Epithelial cell of esophagus (primary cell): ENCODE results near the gene SLC29A4.
"Not testable (repeated sequence)": the region's sequence is repeated elsewhere in the genome, so short reads cannot be mapped to it uniquely, and the experiment has no call there.

Experiments used
- DNase-seq: peaks from one replicate; pipeline ENCODE4 v3.0.0; 2010; ENCODE audit warnings: low read depth
- H3K4me3 ChIP-seq: 2 replicates; pipeline ENCODE4 v1.5.1; 2011; ENCODE audit warnings: mild to moderate bottlenecking, low read length, control low read depth
- TF ChIP-seq, protein P1 (sequence below): IDR thresholded peaks from 2 replicates; pipeline ENCODE4 v1.5.1; 2011; ENCODE audit warnings: low read depth, mild to moderate bottlenecking, low read length, control low read depth, inconsistent platforms; ENCODE audit not compliant: insufficient read depth; ENCODE audit errors: missing control alignments

Gene SLC29A4

DNA sequence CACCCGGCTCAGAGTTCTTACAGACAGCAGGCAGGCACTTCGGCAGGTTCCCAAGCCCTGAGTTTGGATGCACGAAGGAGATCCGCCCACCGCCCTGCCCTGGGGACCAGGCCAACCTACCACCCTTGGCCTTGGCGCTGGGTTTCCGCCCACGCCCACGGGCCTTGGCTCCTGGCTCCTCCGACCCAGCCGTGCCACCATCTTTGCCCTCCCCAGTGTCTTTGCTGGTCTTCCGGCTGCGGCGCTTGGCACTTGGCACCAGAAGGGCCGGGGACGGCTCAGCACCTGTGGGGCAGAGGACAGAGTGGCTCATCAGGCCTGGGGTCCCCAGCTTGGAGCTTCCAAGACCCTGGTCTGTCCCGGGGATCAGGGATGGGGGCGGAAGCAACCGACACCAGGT lies 32.1 kb downstream of the SLC29A4 start:
- H3K4me3 ChIP-seq, result no peak overlapping the region
- TF ChIP-seq, protein P1, sequence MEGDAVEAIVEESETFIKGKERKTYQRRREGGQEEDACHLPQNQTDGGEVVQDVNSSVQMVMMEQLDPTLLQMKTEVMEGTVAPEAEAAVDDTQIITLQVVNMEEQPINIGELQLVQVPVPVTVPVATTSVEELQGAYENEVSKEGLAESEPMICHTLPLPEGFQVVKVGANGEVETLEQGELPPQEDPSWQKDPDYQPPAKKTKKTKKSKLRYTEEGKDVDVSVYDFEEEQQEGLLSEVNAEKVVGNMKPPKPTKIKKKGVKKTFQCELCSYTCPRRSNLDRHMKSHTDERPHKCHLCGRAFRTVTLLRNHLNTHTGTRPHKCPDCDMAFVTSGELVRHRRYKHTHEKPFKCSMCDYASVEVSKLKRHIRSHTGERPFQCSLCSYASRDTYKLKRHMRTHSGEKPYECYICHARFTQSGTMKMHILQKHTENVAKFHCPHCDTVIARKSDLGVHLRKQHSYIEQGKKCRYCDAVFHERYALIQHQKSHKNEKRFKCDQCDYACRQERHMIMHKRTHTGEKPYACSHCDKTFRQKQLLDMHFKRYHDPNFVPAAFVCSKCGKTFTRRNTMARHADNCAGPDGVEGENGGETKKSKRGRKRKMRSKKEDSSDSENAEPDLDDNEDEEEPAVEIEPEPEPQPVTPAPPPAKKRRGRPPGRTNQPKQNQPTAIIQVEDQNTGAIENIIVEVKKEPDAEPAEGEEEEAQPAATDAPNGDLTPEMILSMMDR, result no peak
- DNase-seq, result no peak

GRCh38 chr7:5315761-5316160 lies 33.0 kb downstream of the SLC29A4 start:
- DNase-seq, result no peak
- no peak overlapping the region for H3K4me3 ChIP-seq

GRCh38 chr7:5318613-5319012 lies 35.9 kb downstream of the SLC29A4 start:
- not testable (repeated sequence) for H3K4me3 ChIP-seq, DNase-seq

More at GRCh38 chr7:5315761-5316160, 33.0 kb downstream of the SLC29A4 start:
- TF ChIP-seq, protein P1, result no peak

DNA sequence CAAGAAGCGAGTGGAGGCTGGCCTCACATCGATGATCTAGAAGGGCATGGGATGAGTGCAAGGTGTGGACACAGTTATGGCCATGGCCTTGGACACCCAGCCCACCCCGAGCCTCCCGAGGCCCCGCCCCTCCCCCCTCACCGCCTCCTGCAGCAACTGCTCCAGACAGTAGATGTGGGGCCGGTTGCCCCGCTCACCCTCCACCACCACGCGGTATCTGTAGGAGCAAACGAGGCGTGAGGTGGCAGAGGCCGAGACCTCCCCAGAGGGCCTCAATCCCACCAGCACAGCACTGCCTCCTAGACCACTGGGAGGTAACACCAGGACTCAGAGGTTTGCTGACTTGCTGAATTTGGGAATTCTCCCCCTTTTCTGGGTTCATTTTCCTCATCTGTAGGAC lies 37.6 kb downstream of the SLC29A4 start:
- H3K4me3 ChIP-seq, result no peak overlapping the region
- DNase-seq, result no peak
- TF ChIP-seq, protein P1, result no peak

GRCh38 chr7:5320802-5321396 lies 38.2 kb downstream of the SLC29A4 start:
- no peak for DNase-seq
- TF ChIP-seq, protein P1, result no peak
- no peak overlapping the region for H3K4me3 ChIP-seq

DNA sequence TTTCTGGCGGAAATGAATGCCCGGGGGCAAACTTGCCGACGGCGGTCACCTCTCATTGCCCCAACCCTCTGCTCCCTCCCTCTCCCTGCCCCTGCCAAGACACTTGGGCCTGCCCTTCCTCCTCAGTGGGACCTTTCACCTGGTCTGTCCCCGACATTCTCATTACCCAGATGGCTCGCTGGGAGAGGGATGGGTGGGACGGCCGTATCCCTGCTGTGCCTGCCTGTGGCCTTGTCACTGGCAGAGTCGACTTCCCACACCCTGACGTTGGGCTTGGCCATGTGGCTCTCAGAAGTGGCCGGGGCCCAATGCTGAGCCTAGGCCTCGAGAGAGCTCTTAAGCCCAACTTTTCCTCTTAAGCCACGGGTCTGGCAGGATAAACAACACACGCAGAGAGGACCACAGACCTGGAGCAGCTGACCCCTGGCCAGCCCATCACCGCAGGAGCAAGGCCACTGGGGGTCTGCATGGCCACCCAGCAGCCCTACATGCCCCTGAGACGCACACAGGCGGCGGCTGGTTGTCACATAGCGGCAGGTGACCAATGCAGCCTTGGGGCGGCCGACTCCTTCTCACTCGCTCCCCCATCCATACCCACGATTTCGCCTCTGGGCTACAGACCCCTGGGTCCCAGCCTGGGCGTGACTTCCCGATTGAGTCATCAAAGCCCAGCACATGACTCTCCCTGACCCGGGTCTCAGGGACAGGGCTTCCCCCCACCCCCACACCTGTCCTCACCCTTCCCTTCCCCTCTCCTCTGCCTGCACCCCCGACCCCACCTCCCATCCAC lies 40.1 kb downstream of the SLC29A4 start:
- TF ChIP-seq, protein P1, result no peak
- no peak for DNase-seq
- H3K4me3 ChIP-seq, result no peak overlapping the region

GRCh38 chr7:5323800-5324781 lies 41.3 kb downstream of the SLC29A4 start:
- not testable (repeated sequence) for H3K4me3 ChIP-seq, DNase-seq
